GM23338 (cell line): Measurements from ENCODE around the gene NOC3L. TPM values are rescaled to one million over a fixed set of nuclear protein-coding genes. Genes with fewer than 3 reads are reported as not detected.

Experiments used
- ATAC-seq: fragments of 200-7000 bp; cut with Tn5 transposase; 3 replicates; pipeline ENCODE4 v1.9.1; 2020
- DNase-seq: peaks from one replicate; pipeline ENCODE4 v3.0.0-alpha.2; 2015; ENCODE audit warnings: low spot score
- H2AFZ ChIP-seq: fragments of 200-600 bp; sonication (generic); 2 replicates; pipeline ENCODE4 v1.8.0; 2016; ENCODE audit warnings: antibody characterized with exemption, mild to moderate bottlenecking, moderate library complexity
- H3F3A ChIP-seq: fragments of 200-600 bp; sonication (generic); replicated peaks from 2 replicates; pipeline ENCODE4 v1.8.0; 2017; ENCODE audit warnings: antibody characterized with exemption, mixed run types, low read depth
- H3K27ac ChIP-seq: fragments of 200-600 bp; sonication (generic); 2 replicates; pipeline ENCODE4 v1.6.1; 2016; ENCODE audit warnings: low read depth
- H3K27me3 ChIP-seq: fragments of 200-600 bp; sonication (generic); 2 replicates; pipeline ENCODE4 v1.8.0; 2016; ENCODE audit warnings: mild to moderate bottlenecking, mixed run types, moderate library complexity; ENCODE audit not compliant: insufficient read depth
- H3K36me3 ChIP-seq: fragments of 200-600 bp; sonication (generic); 2 replicates; pipeline ENCODE4 v1.8.0; 2016; ENCODE audit warnings: mild to moderate bottlenecking; ENCODE audit not compliant: insufficient read depth
- H3K4me1 ChIP-seq: fragments of 200-600 bp; sonication (generic); 2 replicates; pipeline ENCODE4 v1.8.0; 2016; ENCODE audit warnings: mild to moderate bottlenecking, moderate library complexity; ENCODE audit not compliant: insufficient read depth
- H3K4me2 ChIP-seq: fragments of 200-600 bp; sonication (generic); 2 replicates; pipeline ENCODE4 v1.7.1; 2017; ENCODE audit warnings: mixed run types
- H3K4me3 ChIP-seq: fragments of 200-600 bp; sonication (generic); 2 replicates; pipeline ENCODE4 v1.6.1; 2016; ENCODE audit warnings: mixed run types
- H3K79me2 ChIP-seq: fragments of 200-600 bp; sonication (generic); replicated peaks from 2 replicates; pipeline ENCODE4 v1.8.0; 2017; ENCODE audit warnings: mild to moderate bottlenecking; ENCODE audit not compliant: insufficient read depth
- H3K9me2 ChIP-seq: fragments of 200-600 bp; sonication (generic); 2 replicates; pipeline ENCODE4 v1.8.0; 2017; ENCODE audit not compliant: insufficient read depth
- H4K20me1 ChIP-seq: fragments of 200-600 bp; sonication (generic); replicated peaks from 2 replicates; pipeline ENCODE4 v1.8.0; 2017; ENCODE audit warnings: mild to moderate bottlenecking; ENCODE audit not compliant: insufficient read depth
- H3K27ac Mint-ChIP-seq: 2 replicates; pipeline ENCODE4 v1.8.0; 2020; ENCODE audit warnings: inconsistent platforms, mild to moderate bottlenecking, moderate library complexity, mixed read lengths
- H3K27me3 Mint-ChIP-seq: 3 replicates; pipeline ENCODE4 v1.8.0; 2022; ENCODE audit warnings: low read depth, mild to moderate bottlenecking, moderate library complexity, mixed read lengths, inconsistent platforms; ENCODE audit not compliant: insufficient read depth, poor library complexity
- H3K36me3 Mint-ChIP-seq: 3 replicates; pipeline ENCODE4 v1.8.0; 2021; ENCODE audit warnings: low read depth, mild to moderate bottlenecking, inconsistent platforms, moderate library complexity, mixed read lengths
- H3K4me1 Mint-ChIP-seq: 3 replicates; pipeline ENCODE4 v1.8.0; 2020; ENCODE audit warnings: mild to moderate bottlenecking, inconsistent platforms, mixed read lengths
- H3K4me3 Mint-ChIP-seq: 3 replicates; pipeline ENCODE4 v1.8.0; 2021; ENCODE audit warnings: moderate library complexity, mild to moderate bottlenecking, inconsistent platforms, mixed read lengths
- H3K9me3 Mint-ChIP-seq: 3 replicates; pipeline ENCODE4 v1.8.0; 2020; ENCODE audit warnings: moderate library complexity, mild to moderate bottlenecking, inconsistent platforms, mixed read lengths
- CREB1 ChIP-seq: fragments of 250-450 bp; sonication (Bioruptor Pico); IDR thresholded peaks from 2 replicates; pipeline ENCODE4 v1.5.0; 2020; ENCODE audit warnings: low read depth, mild to moderate bottlenecking, moderate library complexity
- ETS1 ChIP-seq: IDR thresholded peaks from 2 replicates; pipeline ENCODE4 v1.6.1; 2016; ENCODE audit warnings: antibody characterized with exemption
- EZH2 ChIP-seq: fragments of 200-600 bp; sonication (generic); IDR thresholded peaks from one replicate; pipeline ENCODE4 v1.8.0; 2017; ENCODE audit warnings: antibody characterized with exemption, mild to moderate bottlenecking, low read depth; ENCODE audit not compliant: unreplicated experiment
- EZH2phosphoT487 ChIP-seq: fragments of 200-600 bp; sonication (generic); IDR thresholded peaks from one replicate; pipeline ENCODE4 v1.8.1; 2018; ENCODE audit warnings: antibody characterized with exemption; ENCODE audit not compliant: unreplicated experiment
- JUNB ChIP-seq: IDR thresholded peaks from one replicate; pipeline ENCODE4 v1.6.1; 2016; ENCODE audit warnings: antibody characterized with exemption; ENCODE audit not compliant: unreplicated experiment
- NANOG ChIP-seq: IDR thresholded peaks from 2 replicates; pipeline ENCODE4 v1.6.1; 2016; ENCODE audit warnings: antibody characterized with exemption, borderline replicate concordance
- POLR2AphosphoS5 ChIP-seq: IDR thresholded peaks from 2 replicates; pipeline ENCODE4 v1.6.1; 2016; ENCODE audit warnings: antibody characterized with exemption, low read depth
- REST ChIP-seq: IDR thresholded peaks from one replicate; pipeline ENCODE4 v1.6.1; 2018; ENCODE audit warnings: antibody characterized with exemption; ENCODE audit not compliant: unreplicated experiment
- STAT1 ChIP-seq: IDR thresholded peaks from one replicate; pipeline ENCODE4 v1.6.1; 2016; ENCODE audit warnings: antibody characterized with exemption; ENCODE audit not compliant: unreplicated experiment
- ZNF114 ChIP-seq: fragments of 250-450 bp; sonication (Bioruptor Pico); IDR thresholded peaks from 2 replicates; pipeline ENCODE4 v1.5.0; 2020; ENCODE audit warnings: mild to moderate bottlenecking, moderate library complexity
- ZNF331 ChIP-seq: fragments of 250-450 bp; sonication (Bioruptor Pico); IDR thresholded peaks from 2 replicates; pipeline ENCODE4 v1.5.0; 2020; ENCODE audit warnings: low read depth, mild to moderate bottlenecking, moderate library complexity
- polyA plus RNA-seq: library from polyadenylated mRNA; unstranded; fragments of >200 nt; fragmentation: Nextera tagmentation; extraction: Ambion mirVana; gene quantifications from 2 replicates; pipeline ENCODE4 v1.2.1, GENCODE V29; 2016
- total RNA-seq: library from RNA; depleted of rRNA; stranded (reverse); fragments of >200 nt; shearing (Covaris generic); gene quantifications from 2 replicates; pipeline ENCODE4 v1.2.3, GENCODE V29; 2014
- TF ChIP-seq, protein P1 (sequence below), 2 experiments: fragments of 200-600 bp in 1 of 2; sonication (generic) in 1 of 2; conservative IDR thresholded peaks; 2 replicates each; pipeline versions ENCODE4 v1.5.1 to v1.6.1; 2016 to 2017; ENCODE audit warnings: antibody characterized with exemption in 2 of 2, low read depth in 2 of 2, mild to moderate bottlenecking in 2 of 2, moderate library complexity in 1 of 2
- TF ChIP-seq, protein P2 (sequence below): fragments of 250-450 bp; sonication (Bioruptor Pico); IDR thresholded peaks from 2 replicates; pipeline ENCODE4 v1.5.0; 2020; ENCODE audit warnings: mild to moderate bottlenecking, moderate library complexity

The NOC3L gene
- total and polyA plus RNA-seq, 2 experiments from 2014 or later: 43.1 to 62.1 TPM

- H3K27ac Mint-ChIP-seq: no peak overlapping the region
- Histone ChIP-seq H3K4me3 (no peak overlapping the region), H3K27ac (no peak overlapping the region), H3K4me1 (no peaks in the 10 kb centered on the region), H2AFZ (no peak overlapping the region), H3K27me3 (no peaks in the 10 kb centered on the region), H3K36me3 (no peaks in the 10 kb centered on the region), H3K79me2 (no peaks in the 10 kb centered on the region), H4K20me1 (no peaks in the 10 kb centered on the region), H3K4me2 (no peak overlapping the region), H3F3A (no peaks in the 10 kb centered on the region), H3K9me2 (peaks cover 6% of the 10 kb centered on the region; the same call in 1 of the 2 replicates)
- no peaks in the 10 kb centered on the region for H3K9me3 Mint-ChIP-seq
- no peaks in the 10 kb centered on the region for H3K4me1 Mint-ChIP-seq
- DNase-seq: no peak
- no peak for ATAC-seq
- no peaks in the 10 kb centered on the region for H3K36me3 Mint-ChIP-seq
- peaks cover 4% of the 10 kb centered on the region for H3K27me3 Mint-ChIP-seq
- no peak for TF ChIP-seq ETS1
- TF ChIP-seq CREB1: no peak
- no peak for TF ChIP-seq JUNB
- TF ChIP-seq REST: no peak
- TF ChIP-seq EZH2: no peak
- no peak for TF ChIP-seq POLR2AphosphoS5
- TF ChIP-seq, protein P1, sequence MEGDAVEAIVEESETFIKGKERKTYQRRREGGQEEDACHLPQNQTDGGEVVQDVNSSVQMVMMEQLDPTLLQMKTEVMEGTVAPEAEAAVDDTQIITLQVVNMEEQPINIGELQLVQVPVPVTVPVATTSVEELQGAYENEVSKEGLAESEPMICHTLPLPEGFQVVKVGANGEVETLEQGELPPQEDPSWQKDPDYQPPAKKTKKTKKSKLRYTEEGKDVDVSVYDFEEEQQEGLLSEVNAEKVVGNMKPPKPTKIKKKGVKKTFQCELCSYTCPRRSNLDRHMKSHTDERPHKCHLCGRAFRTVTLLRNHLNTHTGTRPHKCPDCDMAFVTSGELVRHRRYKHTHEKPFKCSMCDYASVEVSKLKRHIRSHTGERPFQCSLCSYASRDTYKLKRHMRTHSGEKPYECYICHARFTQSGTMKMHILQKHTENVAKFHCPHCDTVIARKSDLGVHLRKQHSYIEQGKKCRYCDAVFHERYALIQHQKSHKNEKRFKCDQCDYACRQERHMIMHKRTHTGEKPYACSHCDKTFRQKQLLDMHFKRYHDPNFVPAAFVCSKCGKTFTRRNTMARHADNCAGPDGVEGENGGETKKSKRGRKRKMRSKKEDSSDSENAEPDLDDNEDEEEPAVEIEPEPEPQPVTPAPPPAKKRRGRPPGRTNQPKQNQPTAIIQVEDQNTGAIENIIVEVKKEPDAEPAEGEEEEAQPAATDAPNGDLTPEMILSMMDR (conservative IDR thresholded peaks at IDR 0.05; ENCODE audit: low read depth in 2 of 2): no peak
- TF ChIP-seq ZNF114 (CRISPR knock-in tag): no peak
- no peak for TF ChIP-seq EZH2phosphoT487
- TF ChIP-seq ZNF331: no peak
- TF ChIP-seq STAT1: no peak
- no peak for TF ChIP-seq NANOG
- TF ChIP-seq, protein P2, sequence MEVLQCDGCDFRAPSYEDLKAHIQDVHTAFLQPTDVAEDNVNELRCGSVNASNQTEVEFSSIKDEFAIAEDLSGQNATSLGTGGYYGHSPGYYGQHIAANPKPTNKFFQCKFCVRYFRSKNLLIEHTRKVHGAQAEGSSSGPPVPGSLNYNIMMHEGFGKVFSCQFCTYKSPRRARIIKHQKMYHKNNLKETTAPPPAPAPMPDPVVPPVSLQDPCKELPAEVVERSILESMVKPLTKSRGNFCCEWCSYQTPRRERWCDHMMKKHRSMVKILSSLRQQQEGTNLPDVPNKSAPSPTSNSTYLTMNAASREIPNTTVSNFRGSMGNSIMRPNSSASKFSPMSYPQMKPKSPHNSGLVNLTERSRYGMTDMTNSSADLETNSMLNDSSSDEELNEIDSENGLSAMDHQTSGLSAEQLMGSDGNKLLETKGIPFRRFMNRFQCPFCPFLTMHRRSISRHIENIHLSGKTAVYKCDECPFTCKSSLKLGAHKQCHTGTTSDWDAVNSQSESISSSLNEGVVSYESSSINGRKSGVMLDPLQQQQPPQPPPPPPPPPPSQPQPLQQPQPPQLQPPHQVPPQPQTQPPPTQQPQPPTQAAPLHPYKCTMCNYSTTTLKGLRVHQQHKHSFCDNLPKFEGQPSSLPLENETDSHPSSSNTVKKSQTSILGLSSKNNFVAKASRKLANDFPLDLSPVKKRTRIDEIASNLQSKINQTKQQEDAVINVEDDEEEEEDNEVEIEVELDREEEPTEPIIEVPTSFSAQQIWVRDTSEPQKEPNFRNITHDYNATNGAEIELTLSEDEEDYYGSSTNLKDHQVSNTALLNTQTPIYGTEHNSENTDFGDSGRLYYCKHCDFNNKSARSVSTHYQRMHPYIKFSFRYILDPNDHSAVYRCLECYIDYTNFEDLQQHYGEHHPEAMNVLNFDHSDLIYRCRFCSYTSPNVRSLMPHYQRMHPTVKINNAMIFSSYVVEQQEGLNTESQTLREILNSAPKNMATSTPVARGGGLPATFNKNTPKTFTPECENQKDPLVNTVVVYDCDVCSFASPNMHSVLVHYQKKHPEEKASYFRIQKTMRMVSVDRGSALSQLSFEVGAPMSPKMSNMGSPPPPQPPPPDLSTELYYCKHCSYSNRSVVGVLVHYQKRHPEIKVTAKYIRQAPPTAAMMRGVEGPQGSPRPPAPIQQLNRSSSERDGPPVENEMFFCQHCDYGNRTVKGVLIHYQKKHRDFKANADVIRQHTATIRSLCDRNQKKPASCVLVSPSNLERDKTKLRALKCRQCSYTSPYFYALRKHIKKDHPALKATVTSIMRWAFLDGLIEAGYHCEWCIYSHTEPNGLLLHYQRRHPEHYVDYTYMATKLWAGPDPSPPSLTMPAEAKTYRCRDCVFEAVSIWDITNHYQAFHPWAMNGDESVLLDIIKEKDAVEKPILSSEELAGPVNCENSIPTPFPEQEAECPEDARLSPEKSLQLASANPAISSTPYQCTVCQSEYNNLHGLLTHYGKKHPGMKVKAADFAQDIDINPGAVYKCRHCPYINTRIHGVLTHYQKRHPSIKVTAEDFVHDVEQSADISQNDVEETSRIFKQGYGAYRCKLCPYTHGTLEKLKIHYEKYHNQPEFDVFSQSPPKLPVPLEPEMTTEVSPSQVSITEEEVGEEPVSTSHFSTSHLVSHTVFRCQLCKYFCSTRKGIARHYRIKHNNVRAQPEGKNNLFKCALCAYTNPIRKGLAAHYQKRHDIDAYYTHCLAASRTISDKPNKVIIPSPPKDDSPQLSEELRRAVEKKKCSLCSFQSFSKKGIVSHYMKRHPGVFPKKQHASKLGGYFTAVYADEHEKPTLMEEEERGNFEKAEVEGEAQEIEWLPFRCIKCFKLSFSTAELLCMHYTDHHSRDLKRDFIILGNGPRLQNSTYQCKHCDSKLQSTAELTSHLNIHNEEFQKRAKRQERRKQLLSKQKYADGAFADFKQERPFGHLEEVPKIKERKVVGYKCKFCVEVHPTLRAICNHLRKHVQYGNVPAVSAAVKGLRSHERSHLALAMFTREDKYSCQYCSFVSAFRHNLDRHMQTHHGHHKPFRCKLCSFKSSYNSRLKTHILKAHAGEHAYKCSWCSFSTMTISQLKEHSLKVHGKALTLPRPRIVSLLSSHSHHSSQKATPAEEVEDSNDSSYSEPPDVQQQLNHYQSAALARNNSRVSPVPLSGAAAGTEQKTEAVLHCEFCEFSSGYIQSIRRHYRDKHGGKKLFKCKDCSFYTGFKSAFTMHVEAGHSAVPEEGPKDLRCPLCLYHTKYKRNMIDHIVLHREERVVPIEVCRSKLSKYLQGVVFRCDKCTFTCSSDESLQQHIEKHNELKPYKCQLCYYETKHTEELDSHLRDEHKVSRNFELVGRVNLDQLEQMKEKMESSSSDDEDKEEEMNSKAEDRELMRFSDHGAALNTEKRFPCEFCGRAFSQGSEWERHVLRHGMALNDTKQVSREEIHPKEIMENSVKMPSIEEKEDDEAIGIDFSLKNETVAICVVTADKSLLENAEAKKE (CRISPR knock-in tag): no peak
- no peak overlapping the region for H3K4me3 Mint-ChIP-seq
Measured at GRCh38 chr10:94310369-94310768, 52.4 kb downstream of the NOC3L start.
